ENCODE results near the gene NLRC4.
"Not testable (repeated sequence)": the region's sequence is repeated elsewhere in the genome, so short reads cannot be mapped to it uniquely, and the experiment has no call there.

The NLRC4 gene

GRCh38 chr2:32246911-32247310 lies 17.8 kb downstream of the NLRC4 start:
- DNase-seq = no peak

DNA sequence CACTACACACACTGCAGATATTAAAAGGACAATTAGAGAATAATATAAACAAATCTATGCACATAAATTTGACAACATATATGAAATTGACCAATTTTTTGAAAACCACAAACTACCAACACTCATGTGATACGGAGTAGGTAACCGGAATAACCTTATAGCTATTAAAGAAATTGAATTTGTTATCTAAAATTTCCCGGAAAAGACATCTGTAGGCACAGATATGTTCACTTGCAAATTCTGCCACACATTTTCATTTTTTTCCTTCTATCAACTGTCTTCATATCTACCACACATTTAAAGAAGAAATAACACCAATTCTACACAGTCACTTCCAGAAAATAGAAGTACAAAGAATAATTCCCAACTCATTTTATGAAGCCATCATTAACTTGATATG lies 22.4 kb downstream of the NLRC4 start:
- no peak for DNase-seq

- DNase-seq = no peak
Measured at GRCh38 chr2:32237996-32238395, 26.7 kb downstream of the NLRC4 start.

- DNase-seq = no peak
Measured at GRCh38 chr2:32237488-32237887, 27.2 kb downstream of the NLRC4 start.

- DNase-seq = no peak
Measured at GRCh38 chr2:32235315-32235714, 29.4 kb downstream of the NLRC4 start.

DNA sequence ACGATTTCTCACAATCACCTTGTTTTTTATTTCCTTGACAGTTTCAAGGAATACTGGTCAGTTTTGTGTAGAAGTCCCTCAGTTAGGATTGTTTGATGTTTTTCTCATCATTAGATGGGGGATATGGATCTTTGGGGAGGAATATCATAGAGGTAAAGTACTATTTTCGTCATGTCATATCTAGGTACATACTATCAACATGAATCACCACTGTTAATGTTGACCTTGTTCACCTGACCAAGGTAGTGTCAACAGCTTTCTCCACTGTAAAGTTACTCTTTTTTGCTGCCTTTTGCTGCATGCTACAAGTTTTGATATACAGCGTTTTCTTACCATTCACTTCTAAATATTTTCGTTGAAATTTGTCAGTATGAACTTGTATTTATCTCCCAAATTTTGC lies 32.7 kb downstream of the NLRC4 start:
- DNase-seq = no peak

DNA sequence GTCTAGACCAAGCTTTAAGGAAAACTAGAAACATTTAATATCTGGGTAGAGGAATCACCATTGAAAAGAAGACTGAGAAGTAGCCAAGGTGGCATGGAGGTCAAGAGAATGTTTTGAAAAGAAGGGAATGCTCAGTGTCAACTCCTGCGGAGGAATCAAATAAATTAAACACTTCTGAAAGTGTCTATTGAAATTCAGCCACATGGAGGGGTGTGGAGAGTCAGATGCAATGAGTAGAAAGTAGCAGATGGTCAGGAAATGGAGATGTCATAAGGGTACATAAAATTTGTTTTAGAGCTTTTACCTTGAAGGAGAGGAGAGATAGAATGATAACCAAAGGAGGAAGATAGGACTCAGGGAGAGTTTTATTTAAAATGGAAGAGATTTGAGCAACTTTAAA lies 35.1 kb downstream of the NLRC4 start:
- no peak for DNase-seq

DNA sequence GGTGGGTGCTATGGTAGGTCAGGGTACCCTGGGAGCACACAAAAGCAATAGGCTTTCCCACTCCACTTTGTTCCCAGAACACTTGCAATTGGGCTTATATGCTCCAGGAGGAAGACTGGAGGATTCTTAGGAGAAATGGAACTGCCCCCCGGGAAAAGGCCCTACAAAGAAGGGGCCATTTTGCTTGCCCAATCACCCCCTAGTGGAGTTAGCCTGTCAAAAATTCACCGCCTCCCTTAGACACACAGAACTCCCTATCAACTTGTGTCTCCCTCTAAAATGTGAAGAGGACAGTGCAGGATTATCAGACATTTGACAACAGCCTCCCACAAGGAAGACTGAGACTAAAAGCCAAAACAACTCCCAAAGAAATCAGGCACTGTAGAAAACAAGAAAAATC lies 36.5 kb downstream of the NLRC4 start:
- DNase-seq = no peak

GRCh38 chr2:32227492-32227891 lies 37.2 kb downstream of the NLRC4 start:
- no peak for DNase-seq

- no peak for DNase-seq
Measured at GRCh38 chr2:32222966-32223365, 41.7 kb downstream of the NLRC4 start.

DNA sequence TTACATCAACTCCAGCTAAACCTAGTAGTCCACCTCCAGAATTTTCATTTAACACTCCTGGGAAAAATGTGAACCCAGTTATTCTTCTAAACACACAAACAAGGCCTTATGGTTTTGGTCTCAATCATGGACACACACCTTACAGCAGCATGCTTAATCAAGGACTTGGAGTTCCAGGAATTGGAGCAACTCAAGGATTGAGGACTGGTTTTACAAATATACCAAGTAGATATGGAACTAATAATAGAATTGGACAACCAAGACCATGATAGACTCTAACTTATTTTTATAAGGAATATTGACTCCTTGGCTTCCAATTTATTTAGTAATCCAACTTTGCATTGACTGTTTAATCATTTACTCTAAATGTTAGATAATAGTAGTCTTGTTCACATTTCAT lies 44.2 kb downstream of the NLRC4 start:
- no peak for DNase-seq

- no peak for DNase-seq
Measured at GRCh38 chr2:32212295-32212694, 52.4 kb downstream of the NLRC4 start.

DNA sequence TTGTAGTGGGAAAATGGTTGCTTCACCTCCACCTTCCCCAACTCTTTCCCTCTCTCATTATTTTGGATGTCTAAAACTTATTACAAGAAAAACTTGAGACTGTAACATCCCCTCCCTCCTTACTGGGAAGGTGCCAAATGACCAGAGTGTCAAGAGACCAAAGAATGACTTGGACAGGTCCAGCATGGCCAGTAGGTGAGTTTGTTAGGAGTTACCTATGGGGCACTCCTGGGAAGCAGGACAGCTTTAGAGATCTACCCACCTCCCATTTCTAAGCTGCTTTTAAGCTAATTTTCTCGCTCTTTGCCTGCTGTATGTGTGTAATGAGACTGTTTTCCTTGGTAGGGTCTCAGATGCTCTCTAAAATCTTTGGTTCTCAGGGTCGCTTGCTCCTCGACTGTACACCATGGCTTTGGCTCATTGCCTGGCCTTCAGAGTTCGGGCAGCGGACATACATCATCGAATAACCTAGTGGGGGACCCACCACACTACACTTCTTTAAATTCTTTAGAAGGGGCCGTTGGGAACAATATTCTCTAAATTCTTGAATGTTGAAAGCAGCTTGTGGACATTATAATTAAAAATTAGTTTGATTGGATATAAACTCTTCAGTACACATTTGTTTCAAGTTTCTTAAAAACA lies 53.8 kb downstream of the NLRC4 start:
- no peak for DNase-seq

DNA sequence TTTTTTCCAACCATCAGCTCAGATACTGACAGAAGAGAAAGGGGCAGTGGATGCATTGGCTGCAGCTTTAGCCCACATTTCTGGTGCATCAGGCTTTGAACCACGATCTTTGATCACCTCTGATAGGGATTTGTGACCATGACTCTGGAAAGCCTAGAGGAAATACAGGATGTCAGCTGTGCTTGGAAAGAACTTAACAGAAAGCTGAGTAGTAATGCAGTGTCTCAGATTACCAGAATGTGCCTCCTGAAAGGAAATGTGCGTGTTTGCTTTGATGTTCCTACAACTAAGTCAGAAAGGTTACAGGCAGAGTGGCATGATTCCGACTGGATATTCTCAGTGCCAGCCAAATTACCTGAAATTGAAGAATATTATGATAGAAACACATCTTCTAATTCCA lies 61.3 kb downstream of the NLRC4 start:
- DNase-seq = not testable (repeated sequence)

GRCh38 chr2:32200814-32201213 lies 63.9 kb downstream of the NLRC4 start:
- DNase-seq = no peak

GRCh38 chr2:32192418-32192817 lies 72.3 kb downstream of the NLRC4 start:
- no peak for DNase-seq

DNA sequence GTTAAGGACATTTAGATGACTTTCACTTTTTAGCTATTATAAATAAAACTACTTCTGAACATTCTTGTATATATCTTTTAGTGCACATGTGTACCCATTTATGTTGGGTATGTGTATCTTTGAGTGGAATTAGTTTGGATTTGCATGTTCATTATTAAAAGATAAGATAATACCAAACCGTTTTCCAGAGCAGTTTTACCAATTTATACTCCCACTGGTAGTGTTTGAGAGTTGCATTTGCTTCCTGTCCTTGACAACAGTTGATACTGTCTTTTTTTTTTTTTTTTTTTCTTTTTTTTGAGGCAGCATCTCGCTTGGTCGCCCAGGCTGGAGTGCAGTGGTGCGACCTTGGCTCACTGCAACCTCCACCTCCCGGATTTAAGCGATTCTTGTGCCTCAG lies 75.7 kb downstream of the NLRC4 start:
- no peak for DNase-seq

DNA sequence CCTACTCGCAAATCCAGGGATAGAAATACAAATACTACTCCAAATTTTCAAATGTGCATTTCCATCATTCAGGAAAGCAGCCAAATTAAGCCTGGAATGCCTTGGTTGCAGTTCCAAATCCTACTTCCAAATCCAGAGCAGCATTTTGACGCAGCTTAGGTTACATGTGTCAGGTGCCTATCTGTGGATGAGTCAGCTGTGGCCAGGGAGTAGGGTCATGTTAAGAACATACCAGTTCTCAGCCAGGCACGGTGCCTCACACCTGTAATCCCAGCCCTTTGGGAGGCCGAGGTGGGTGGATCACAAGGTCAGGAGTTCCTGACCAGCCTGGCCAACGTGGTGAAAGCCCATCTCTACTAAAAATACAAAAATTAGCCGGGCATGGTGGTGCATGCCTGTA lies 82.0 kb downstream of the NLRC4 start:
- DNase-seq = no peak
